IPS-18c (cell line): ENCODE measurements around the gene KIFBP.
"Not testable (repeated sequence)": the region's sequence is repeated elsewhere in the genome, so short reads cannot be mapped to it uniquely, and the experiment has no call there.

ENCODE experiments used
- H3K4me3 ChIP-seq: 2 replicates; pipeline ENCODE4 v1.7.0; 2013; ENCODE audit warnings: low read depth, mild to moderate bottlenecking, low read length, moderate library complexity; ENCODE audit not compliant: insufficient read depth
- H3K9me3 ChIP-seq: one replicate; pipeline ENCODE4 v1.6.1; 2013; ENCODE audit warnings: mild to moderate bottlenecking, low read length, moderate library complexity; ENCODE audit not compliant: control insufficient read depth, insufficient read depth

KIFBP gene

GRCh38 chr10:68989317-68989990 is 851 bp downstream of the KIFBP start:
- H3K9me3 ChIP-seq, result peaks cover 3% of the 10 kb centered on the region
- peak overlapping the region; percentile 99 for H3K4me3 ChIP-seq

GRCh38 chr10:68992636-68993440 is 4.2 kb downstream of the KIFBP start:
- peaks cover 3% of the 10 kb centered on the region for H3K9me3 ChIP-seq
- H3K4me3 ChIP-seq, result no peak overlapping the region

GRCh38 chr10:68997211-68997610 is 8.6 kb downstream of the KIFBP start:
- Histone ChIP-seq H3K9me3 (no peaks in the 10 kb centered on the region), H3K4me3 (no peak overlapping the region)

GRCh38 chr10:69004821-69005220 is 16.2 kb downstream of the KIFBP start:
- Histone ChIP-seq H3K4me3 (no peak overlapping the region), H3K9me3 (no peaks in the 10 kb centered on the region)

GRCh38 chr10:69005704-69006485 is 17.3 kb downstream of the KIFBP start:
- no peak overlapping the region for H3K4me3 ChIP-seq
- H3K9me3 ChIP-seq, result no peaks in the 10 kb centered on the region

GRCh38 chr10:69007260-69007659 is 18.7 kb downstream of the KIFBP start:
- H3K4me3 ChIP-seq, result no peak overlapping the region
- no peaks in the 10 kb centered on the region for H3K9me3 ChIP-seq

- H3K4me3 ChIP-seq, result no peak overlapping the region
Measured at GRCh38 chr10:69009360-69009759, 20.8 kb downstream of the KIFBP start.

GRCh38 chr10:69010151-69010640 is 21.6 kb downstream of the KIFBP start:
- Histone ChIP-seq H3K9me3 (no peaks in the 10 kb centered on the region), H3K4me3 (no peak overlapping the region)

More at GRCh38 chr10:69009360-69009759, 20.8 kb downstream of the KIFBP start:
- no peaks in the 10 kb centered on the region for H3K9me3 ChIP-seq

- H3K4me3 ChIP-seq, H3K9me3 ChIP-seq: not testable (repeated sequence)
Measured at GRCh38 chr10:69012778-69013177, 24.2 kb downstream of the KIFBP start.

GRCh38 chr10:69014171-69014570 is 25.6 kb downstream of the KIFBP start:
- no peaks in the 10 kb centered on the region for H3K9me3 ChIP-seq
- no peak overlapping the region for H3K4me3 ChIP-seq

- no peaks in the 10 kb centered on the region for H3K9me3 ChIP-seq
Measured at GRCh38 chr10:69018613-69019012, 30.0 kb downstream of the KIFBP start.

GRCh38 chr10:69022611-69023010 is 34.0 kb downstream of the KIFBP start:
- H3K9me3 ChIP-seq, result no peaks in the 10 kb centered on the region

More at GRCh38 chr10:69018613-69019012, 30.0 kb downstream of the KIFBP start:
- no peak overlapping the region for H3K4me3 ChIP-seq

GRCh38 chr10:69025370-69025896 is 36.8 kb downstream of the KIFBP start:
- H3K4me3 ChIP-seq, result no peak overlapping the region
- H3K9me3 ChIP-seq, result no peaks in the 10 kb centered on the region

More at GRCh38 chr10:69022611-69023010, 34.0 kb downstream of the KIFBP start:
- H3K4me3 ChIP-seq, result no peak overlapping the region

- H3K9me3 ChIP-seq, result no peaks in the 10 kb centered on the region
- H3K4me3 ChIP-seq, result no peak overlapping the region
Measured at GRCh38 chr10:69033256-69033655, 44.7 kb downstream of the KIFBP start.

- Histone ChIP-seq H3K9me3 (no peaks in the 10 kb centered on the region), H3K4me3 (no peak overlapping the region)
Measured at GRCh38 chr10:69037489-69037888, 48.9 kb downstream of the KIFBP start.

GRCh38 chr10:69040904-69041303 is 52.3 kb downstream of the KIFBP start:
- not testable (repeated sequence) for H3K4me3 ChIP-seq, H3K9me3 ChIP-seq

GRCh38 chr10:69042417-69042816 is 53.8 kb downstream of the KIFBP start:
- Histone ChIP-seq H3K4me3 (no peak overlapping the region), H3K9me3 (no peaks in the 10 kb centered on the region)
